HEK293 (cell line): ENCODE results near the gene GPATCH3.

Source experiments
- BCL11A ChIP-seq: fragments of 450-650 bp; formaldehyde crosslinking; IDR thresholded peaks from 2 replicates; pipeline ENCODE4 v1.5.1; 2016; ENCODE audit warnings: low read depth, missing biosample characterization, missing genetic modification characterization
- KLF9 ChIP-seq: fragments of 450-650 bp; formaldehyde crosslinking; IDR thresholded peaks from 2 replicates; pipeline ENCODE4 v1.5.1; 2016; ENCODE audit warnings: missing biosample characterization, missing genetic modification characterization, low read depth
- TCF7L2 ChIP-seq: IDR thresholded peaks from 2 replicates; pipeline ENCODE4 v1.6.1; 2011; ENCODE audit warnings: low read depth, mild to moderate bottlenecking, inconsistent platforms, low read length, moderate library complexity, borderline replicate concordance
- ZBTB1 ChIP-seq: fragments of 450-650 bp; formaldehyde crosslinking; IDR thresholded peaks from 2 replicates; pipeline ENCODE4 v1.5.1; 2016; ENCODE audit warnings: missing biosample characterization, missing genetic modification characterization
- ZBTB7A ChIP-seq: fragments of 450-650 bp; formaldehyde crosslinking; IDR thresholded peaks from 2 replicates; pipeline ENCODE4 v1.5.1; 2016; ENCODE audit warnings: low read depth, missing biosample characterization, missing genetic modification characterization
- ZNF473 ChIP-seq: fragments of 450-650 bp; formaldehyde crosslinking; IDR thresholded peaks from 2 replicates; pipeline ENCODE4 v1.5.1; 2017; ENCODE audit warnings: missing biosample characterization, missing genetic modification characterization
- ZNF785 ChIP-seq: fragments of 450-650 bp; formaldehyde crosslinking; IDR thresholded peaks from 2 replicates; pipeline ENCODE4 v1.5.1; 2016; ENCODE audit warnings: missing biosample characterization, missing genetic modification characterization
- TF ChIP-seq, protein P1 (sequence below): fragments of 450-650 bp; formaldehyde crosslinking; IDR thresholded peaks from 2 replicates; pipeline ENCODE4 v1.5.1; 2016; ENCODE audit warnings: missing biosample characterization, missing genetic modification characterization
- TF ChIP-seq, protein P2 (sequence below): fragments of 450-650 bp; formaldehyde crosslinking; IDR thresholded peaks from 2 replicates; pipeline ENCODE4 v1.5.1; 2016; ENCODE audit warnings: missing biosample characterization, missing genetic modification characterization
- TF ChIP-seq, protein P3 (sequence below): fragments of 450-650 bp; formaldehyde crosslinking; IDR thresholded peaks from 2 replicates; pipeline ENCODE4 v1.5.1; 2017; ENCODE audit warnings: missing biosample characterization, missing genetic modification characterization

DNA sequence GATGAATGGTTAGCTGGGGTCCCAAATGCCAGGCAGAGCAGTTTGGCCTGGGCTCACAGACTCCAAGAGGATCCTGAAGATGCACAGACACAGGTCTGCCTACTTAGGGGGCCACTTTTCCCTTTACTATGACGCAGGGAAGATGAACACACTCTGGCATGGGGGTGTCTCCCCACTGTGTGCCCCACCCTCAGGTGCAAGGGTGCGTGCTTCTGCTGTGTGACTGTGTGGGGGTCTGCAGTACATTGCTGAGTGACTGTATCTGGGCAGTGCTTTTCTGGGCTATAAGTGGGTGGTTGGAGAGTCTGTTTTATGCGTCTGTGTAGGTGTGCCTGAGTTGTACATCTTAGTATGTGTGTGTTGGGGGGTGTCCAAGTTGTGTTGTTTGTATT is 9.7 kb upstream of the GPATCH3 start:
- TF ChIP-seq TCF7L2 (no peak), ZBTB7A (tag by site-specific recombination) (no peak), BCL11A (tag by site-specific recombination) (no peak), ZBTB1 (tag by site-specific recombination) (no peak), ZNF785 (tag by site-specific recombination) (no peak), KLF9 (tag by site-specific recombination) (no peak), ZNF473 (tag by site-specific recombination) (no peak)
- TF ChIP-seq, protein P1, sequence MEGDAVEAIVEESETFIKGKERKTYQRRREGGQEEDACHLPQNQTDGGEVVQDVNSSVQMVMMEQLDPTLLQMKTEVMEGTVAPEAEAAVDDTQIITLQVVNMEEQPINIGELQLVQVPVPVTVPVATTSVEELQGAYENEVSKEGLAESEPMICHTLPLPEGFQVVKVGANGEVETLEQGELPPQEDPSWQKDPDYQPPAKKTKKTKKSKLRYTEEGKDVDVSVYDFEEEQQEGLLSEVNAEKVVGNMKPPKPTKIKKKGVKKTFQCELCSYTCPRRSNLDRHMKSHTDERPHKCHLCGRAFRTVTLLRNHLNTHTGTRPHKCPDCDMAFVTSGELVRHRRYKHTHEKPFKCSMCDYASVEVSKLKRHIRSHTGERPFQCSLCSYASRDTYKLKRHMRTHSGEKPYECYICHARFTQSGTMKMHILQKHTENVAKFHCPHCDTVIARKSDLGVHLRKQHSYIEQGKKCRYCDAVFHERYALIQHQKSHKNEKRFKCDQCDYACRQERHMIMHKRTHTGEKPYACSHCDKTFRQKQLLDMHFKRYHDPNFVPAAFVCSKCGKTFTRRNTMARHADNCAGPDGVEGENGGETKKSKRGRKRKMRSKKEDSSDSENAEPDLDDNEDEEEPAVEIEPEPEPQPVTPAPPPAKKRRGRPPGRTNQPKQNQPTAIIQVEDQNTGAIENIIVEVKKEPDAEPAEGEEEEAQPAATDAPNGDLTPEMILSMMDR = no peak
- TF ChIP-seq, protein P2, sequence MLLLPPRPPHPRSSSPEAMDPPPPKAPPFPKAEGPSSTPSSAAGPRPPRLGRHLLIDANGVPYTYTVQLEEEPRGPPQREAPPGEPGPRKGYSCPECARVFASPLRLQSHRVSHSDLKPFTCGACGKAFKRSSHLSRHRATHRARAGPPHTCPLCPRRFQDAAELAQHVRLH (tag by site-specific recombination) = no peak
- TF ChIP-seq, protein P3, sequence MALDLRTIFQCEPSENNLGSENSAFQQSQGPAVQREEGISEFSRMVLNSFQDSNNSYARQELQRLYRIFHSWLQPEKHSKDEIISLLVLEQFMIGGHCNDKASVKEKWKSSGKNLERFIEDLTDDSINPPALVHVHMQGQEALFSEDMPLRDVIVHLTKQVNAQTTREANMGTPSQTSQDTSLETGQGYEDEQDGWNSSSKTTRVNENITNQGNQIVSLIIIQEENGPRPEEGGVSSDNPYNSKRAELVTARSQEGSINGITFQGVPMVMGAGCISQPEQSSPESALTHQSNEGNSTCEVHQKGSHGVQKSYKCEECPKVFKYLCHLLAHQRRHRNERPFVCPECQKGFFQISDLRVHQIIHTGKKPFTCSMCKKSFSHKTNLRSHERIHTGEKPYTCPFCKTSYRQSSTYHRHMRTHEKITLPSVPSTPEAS = no peak
